GM12878 (cell line): ENCODE data around the gene UBE2J2. TPM values are rescaled to one million over a fixed set of nuclear protein-coding genes. Genes with fewer than 3 reads are reported as not detected.

Experiments
- ATAC-seq: fragments of 200-7000 bp; cut with Tn5 transposase; 3 replicates; pipeline ENCODE4 v1.9.1; 2020; ENCODE audit warnings: mild to moderate bottlenecking, moderate library complexity
- BruUV-seq: library from RNA; stranded (reverse); fragments of 400-500 nt; replicated peaks from 2 replicates; lab custom pipeline; 2021; lab: Mats Ljungman, UMichigan
- CTCF ChIA-PET: fragments of 300-600 bp; sonication (Branson Sonifier 250); formaldehyde crosslinking; extraction: SDS; loops from one replicate; lab custom pipeline; 2021; ENCODE audit warnings: inconsistent platforms; lab: Yijun Ruan, JAX
- POLR2A ChIA-PET: fragments of 350-600 bp; formaldehyde crosslinking; extraction: SDS; loops from one replicate; lab custom pipeline; 2021; ENCODE audit warnings: inconsistent platforms; lab: Charles Lee
- RAD21 ChIA-PET: fragments of 300-600 bp; sonication (Branson Sonifier 250); formaldehyde crosslinking; loops from one replicate; lab custom pipeline; 2023; ENCODE audit warnings: antibody characterized with exemption; ENCODE audit not compliant: unreplicated experiment; lab: Charles Lee
- SMC1A ChIA-PET: fragments of 300-600 bp; sonication (Branson Sonifier 250); formaldehyde crosslinking; loops from one replicate; lab custom pipeline; 2023; ENCODE audit not compliant: unreplicated experiment, uncharacterized antibody; lab: Charles Lee
- DNase-seq: peaks from one replicate; pipeline ENCODE4 v3.0.0-alpha.2; 2011; ENCODE audit warnings: low read depth, low spot score
- FAIRE-seq: peaks from 3 replicates; lab custom pipeline; 2011; peaks lifted over from hg19 to GRCh38; lab: Jason Lieb, UNC
- H2AFZ ChIP-seq: 2 replicates; pipeline ENCODE4 v1.6.0; 2011; ENCODE audit warnings: low read depth, low read length, control low read depth; ENCODE audit not compliant: control insufficient read depth
- H3K27ac ChIP-seq: 2 replicates; pipeline ENCODE4 v1.5.1; 2011; ENCODE audit warnings: control low read depth; ENCODE audit not compliant: control insufficient read depth, insufficient read depth
- H3K27me3 ChIP-seq, 2 experiments: replicated peaks in 1 of 2; 2 replicates each; pipeline versions ENCODE4 v1.6.0 to v1.6.1; 2011; ENCODE audit warnings: low read length in 1 of 2; ENCODE audit not compliant: control insufficient read depth in 2 of 2, insufficient read depth in 2 of 2
- H3K36me3 ChIP-seq, 2 experiments: 2 replicates each; pipeline ENCODE4 v1.5.1; 2011; ENCODE audit warnings: low read length in 1 of 2; ENCODE audit not compliant: control insufficient read depth in 2 of 2, insufficient read depth in 2 of 2
- H3K4me1 ChIP-seq: 2 replicates; pipeline ENCODE4 v1.6.1; 2011; ENCODE audit warnings: mild to moderate bottlenecking, low read length, moderate library complexity, mixed read lengths; ENCODE audit not compliant: control insufficient read depth, insufficient read depth
- H3K4me2 ChIP-seq: 2 replicates; pipeline ENCODE4 v1.6.0; 2011; ENCODE audit warnings: control low read depth; ENCODE audit not compliant: control insufficient read depth, insufficient read depth
- H3K4me3 ChIP-seq: fragments of 200-600 bp; sonication (generic); 2 replicates; pipeline ENCODE4 v1.5.1; 2016
- H3K79me2 ChIP-seq: 2 replicates; pipeline ENCODE4 v1.6.0; 2011; ENCODE audit warnings: low read length; ENCODE audit not compliant: control insufficient read depth, insufficient read depth
- H3K9ac ChIP-seq: 2 replicates; pipeline ENCODE4 v1.8.0; 2011; ENCODE audit warnings: low read length, control low read depth, mixed read lengths; ENCODE audit not compliant: control insufficient read depth, insufficient read depth
- H3K9me3 ChIP-seq: replicated peaks from 3 replicates; pipeline ENCODE4 v1.5.1; 2011; ENCODE audit warnings: mild to moderate bottlenecking, low read length; ENCODE audit not compliant: control insufficient read depth, insufficient read depth
- H4K20me1 ChIP-seq: 2 replicates; pipeline ENCODE4 v1.6.0; 2011; ENCODE audit not compliant: control insufficient read depth, insufficient read depth
- ATF7 ChIP-seq: fragments of 450-650 bp; IDR thresholded peaks from 2 replicates; pipeline ENCODE4 v1.6.1; 2016; ENCODE audit warnings: low read depth, mild to moderate bottlenecking
- POU2F2 ChIP-seq: IDR thresholded peaks from 3 replicates; pipeline ENCODE4 v1.6.1; 2011; ENCODE audit warnings: low read depth, mild to moderate bottlenecking, low read length, borderline replicate concordance
- ZSCAN29 ChIP-seq: fragments of 450-650 bp; IDR thresholded peaks from 2 replicates; pipeline ENCODE4 v1.6.1; 2017; ENCODE audit warnings: mild to moderate bottlenecking, moderate library complexity
- WGBS: methylation state at CpG from one replicate; pipeline ENCODE4 v1.1.6; 2016; ENCODE audit warnings: low lambda C conversion rate; ENCODE audit not compliant: insufficient replicate concordance, insufficient coverage; ENCODE audit errors: missing lambda C conversion rate; 5-methylcytosine and 5-hydroxymethylcytosine counted together
- in situ Hi-C: fragments of 300-500 bp; cut with MboI; formaldehyde crosslinking; loops from 9 replicates; pipeline ENCODE4 v1.14.3; 2018; ENCODE audit warnings: mixed read lengths
- intact Hi-C: fragments of 100-400 bp; cut with micrococcal nuclease; formaldehyde crosslinking; loops from one replicate; pipeline ENCODE4 v1.14.2; 2022; ENCODE audit not compliant: unreplicated experiment
- polyA plus RNA-seq, 11 experiments: library from polyadenylated mRNA; depleted of rRNA in 4 of 11; unstranded in 6 of 11; stranded (reverse) in 5 of 11; fragments of >200 nt; fragmentation: Nextera tagmentation in 4 of 11; fragmentation: Illumina TruSeq in 1 of 11; extraction: Ambion mirVana in 4 of 11; extraction: Trizol in 1 of 11; gene quantifications; 1 replicate in 1 of 11; 2 replicates in 10 of 11; pipeline versions ENCODE4 v1.2.1 to v1.2.3, GENCODE V29; 2011 to 2016; ENCODE audit warnings: inconsistent platforms in 2 of 11, missing spikeins in 2 of 11, low read depth in 1 of 11
- total RNA-seq, 4 experiments: library from RNA; depleted of rRNA in 3 of 4; stranded (reverse); fragments of >200 nt in 3 of 4; fragmentation: Illumina TruSeq in 1 of 4; extraction: Trizol in 1 of 4; gene quantifications; 2 replicates each; pipeline versions ENCODE4 v1.2.1 to v1.2.3, GENCODE V29; 2013 to 2021
- TF ChIP-seq, protein P1 (sequence below): fragments of 150-350 bp; IDR thresholded peaks from 2 replicates; pipeline ENCODE4 v1.6.1; 2016; ENCODE audit warnings: low read depth, low read length
- TF ChIP-seq, protein P2 (sequence below): fragments of 450-650 bp; formaldehyde crosslinking; IDR thresholded peaks from 2 replicates; pipeline ENCODE4 v1.4.0; 2022; ENCODE audit warnings: mild to moderate bottlenecking, moderate library complexity
- TF ChIP-seq, protein P3 (sequence below): IDR thresholded peaks from 2 replicates; pipeline ENCODE4 v1.6.1; 2012; ENCODE audit warnings: improper control_type of control experiment, low read depth, low read length; ENCODE audit not compliant: insufficient replicate concordance
- TF ChIP-seq, protein P4 (sequence below): fragments of 450-650 bp; IDR thresholded peaks from 2 replicates; pipeline ENCODE4 v1.6.1; 2016; ENCODE audit warnings: mild to moderate bottlenecking

The UBE2J2 gene
- total and polyA plus RNA-seq, 10 of the 15 experiments (the other 5 are each of a cell fraction or from before 2014, with no cell fraction given): 0.72 to 70.5 (median 49.2) TPM

DNA sequence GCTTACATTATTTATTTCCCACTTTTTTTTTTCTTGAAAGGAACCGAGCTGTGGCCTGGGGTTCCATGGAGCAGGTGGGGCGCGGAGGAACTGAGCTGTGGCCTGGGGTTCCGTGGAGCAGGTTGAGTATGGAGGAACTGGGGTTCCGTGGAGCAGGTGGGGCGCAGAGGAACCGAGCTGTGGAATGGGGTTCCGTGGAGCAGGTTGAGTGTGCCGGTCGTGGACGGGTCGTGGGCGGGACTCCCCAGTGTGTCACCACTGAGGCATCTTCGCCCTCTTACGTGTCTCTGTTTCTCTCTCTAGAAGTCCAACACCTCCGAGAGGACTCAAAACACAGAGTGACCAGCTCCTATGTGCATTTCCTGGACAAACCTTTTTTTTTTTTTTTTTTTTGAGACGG, 5.4 kb upstream of the UBE2J2 start:
- BruUV-seq: no TSS peak
- no peak overlapping the region for H3K4me3 ChIP-seq
- no peaks in the 10 kb centered on the region for H3K36me3 ChIP-seq
- WGBS: 67% methylated on average over 16 of the region's 17 CpGs
- H3K9ac ChIP-seq: no peak overlapping the region
- ChIA-PET RAD21 (no interaction called here), CTCF (no interaction called here)
- no peaks in the 10 kb centered on the region for H3K9me3 ChIP-seq
- no peaks in the 10 kb centered on the region for H3K27me3 ChIP-seq
- ATAC-seq: no peak
- in situ Hi-C loops: no loop called here
- TF ChIP-seq, protein P1, sequence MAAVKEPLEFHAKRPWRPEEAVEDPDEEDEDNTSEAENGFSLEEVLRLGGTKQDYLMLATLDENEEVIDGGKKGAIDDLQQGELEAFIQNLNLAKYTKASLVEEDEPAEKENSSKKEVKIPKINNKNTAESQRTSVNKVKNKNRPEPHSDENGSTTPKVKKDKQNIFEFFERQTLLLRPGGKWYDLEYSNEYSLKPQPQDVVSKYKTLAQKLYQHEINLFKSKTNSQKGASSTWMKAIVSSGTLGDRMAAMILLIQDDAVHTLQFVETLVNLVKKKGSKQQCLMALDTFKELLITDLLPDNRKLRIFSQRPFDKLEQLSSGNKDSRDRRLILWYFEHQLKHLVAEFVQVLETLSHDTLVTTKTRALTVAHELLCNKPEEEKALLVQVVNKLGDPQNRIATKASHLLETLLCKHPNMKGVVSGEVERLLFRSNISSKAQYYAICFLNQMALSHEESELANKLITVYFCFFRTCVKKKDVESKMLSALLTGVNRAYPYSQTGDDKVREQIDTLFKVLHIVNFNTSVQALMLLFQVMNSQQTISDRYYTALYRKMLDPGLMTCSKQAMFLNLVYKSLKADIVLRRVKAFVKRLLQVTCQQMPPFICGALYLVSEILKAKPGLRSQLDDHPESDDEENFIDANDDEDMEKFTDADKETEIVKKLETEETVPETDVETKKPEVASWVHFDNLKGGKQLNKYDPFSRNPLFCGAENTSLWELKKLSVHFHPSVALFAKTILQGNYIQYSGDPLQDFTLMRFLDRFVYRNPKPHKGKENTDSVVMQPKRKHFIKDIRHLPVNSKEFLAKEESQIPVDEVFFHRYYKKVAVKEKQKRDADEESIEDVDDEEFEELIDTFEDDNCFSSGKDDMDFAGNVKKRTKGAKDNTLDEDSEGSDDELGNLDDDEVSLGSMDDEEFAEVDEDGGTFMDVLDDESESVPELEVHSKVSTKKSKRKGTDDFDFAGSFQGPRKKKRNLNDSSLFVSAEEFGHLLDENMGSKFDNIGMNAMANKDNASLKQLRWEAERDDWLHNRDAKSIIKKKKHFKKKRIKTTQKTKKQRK: no peak
- TF ChIP-seq POU2F2 (no peak), ZSCAN29 (no peak), ATF7 (no peak)
- TF ChIP-seq, protein P2, sequence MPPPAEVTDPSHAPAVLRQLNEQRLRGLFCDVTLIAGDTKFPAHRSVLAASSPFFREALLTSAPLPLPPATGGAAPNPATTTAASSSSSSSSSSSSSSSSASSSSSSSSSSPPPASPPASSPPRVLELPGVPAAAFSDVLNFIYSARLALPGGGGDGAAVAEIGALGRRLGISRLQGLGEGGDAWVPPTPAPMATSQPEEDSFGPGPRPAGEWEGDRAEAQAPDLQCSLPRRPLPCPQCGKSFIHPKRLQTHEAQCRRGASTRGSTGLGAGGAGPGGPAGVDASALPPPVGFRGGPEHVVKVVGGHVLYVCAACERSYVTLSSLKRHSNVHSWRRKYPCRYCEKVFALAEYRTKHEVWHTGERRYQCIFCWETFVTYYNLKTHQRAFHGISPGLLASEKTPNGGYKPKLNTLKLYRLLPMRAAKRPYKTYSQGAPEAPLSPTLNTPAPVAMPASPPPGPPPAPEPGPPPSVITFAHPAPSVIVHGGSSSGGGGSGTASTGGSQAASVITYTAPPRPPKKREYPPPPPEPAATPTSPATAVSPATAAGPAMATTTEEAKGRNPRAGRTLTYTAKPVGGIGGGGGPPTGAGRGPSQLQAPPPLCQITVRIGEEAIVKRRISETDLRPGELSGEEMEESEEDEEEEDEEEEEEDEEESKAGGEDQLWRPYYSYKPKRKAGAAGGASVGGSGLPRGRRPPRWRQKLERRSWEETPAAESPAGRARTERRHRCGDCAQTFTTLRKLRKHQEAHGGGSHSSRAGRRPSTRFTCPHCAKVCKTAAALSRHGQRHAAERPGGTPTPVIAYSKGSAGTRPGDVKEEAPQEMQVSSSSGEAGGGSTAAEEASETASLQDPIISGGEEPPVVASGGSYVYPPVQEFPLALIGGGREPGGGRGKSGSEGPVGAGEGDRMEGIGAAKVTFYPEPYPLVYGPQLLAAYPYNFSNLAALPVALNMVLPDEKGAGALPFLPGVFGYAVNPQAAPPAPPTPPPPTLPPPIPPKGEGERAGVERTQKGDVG (CRISPR knock-in tag): no peak
- TF ChIP-seq, protein P3, sequence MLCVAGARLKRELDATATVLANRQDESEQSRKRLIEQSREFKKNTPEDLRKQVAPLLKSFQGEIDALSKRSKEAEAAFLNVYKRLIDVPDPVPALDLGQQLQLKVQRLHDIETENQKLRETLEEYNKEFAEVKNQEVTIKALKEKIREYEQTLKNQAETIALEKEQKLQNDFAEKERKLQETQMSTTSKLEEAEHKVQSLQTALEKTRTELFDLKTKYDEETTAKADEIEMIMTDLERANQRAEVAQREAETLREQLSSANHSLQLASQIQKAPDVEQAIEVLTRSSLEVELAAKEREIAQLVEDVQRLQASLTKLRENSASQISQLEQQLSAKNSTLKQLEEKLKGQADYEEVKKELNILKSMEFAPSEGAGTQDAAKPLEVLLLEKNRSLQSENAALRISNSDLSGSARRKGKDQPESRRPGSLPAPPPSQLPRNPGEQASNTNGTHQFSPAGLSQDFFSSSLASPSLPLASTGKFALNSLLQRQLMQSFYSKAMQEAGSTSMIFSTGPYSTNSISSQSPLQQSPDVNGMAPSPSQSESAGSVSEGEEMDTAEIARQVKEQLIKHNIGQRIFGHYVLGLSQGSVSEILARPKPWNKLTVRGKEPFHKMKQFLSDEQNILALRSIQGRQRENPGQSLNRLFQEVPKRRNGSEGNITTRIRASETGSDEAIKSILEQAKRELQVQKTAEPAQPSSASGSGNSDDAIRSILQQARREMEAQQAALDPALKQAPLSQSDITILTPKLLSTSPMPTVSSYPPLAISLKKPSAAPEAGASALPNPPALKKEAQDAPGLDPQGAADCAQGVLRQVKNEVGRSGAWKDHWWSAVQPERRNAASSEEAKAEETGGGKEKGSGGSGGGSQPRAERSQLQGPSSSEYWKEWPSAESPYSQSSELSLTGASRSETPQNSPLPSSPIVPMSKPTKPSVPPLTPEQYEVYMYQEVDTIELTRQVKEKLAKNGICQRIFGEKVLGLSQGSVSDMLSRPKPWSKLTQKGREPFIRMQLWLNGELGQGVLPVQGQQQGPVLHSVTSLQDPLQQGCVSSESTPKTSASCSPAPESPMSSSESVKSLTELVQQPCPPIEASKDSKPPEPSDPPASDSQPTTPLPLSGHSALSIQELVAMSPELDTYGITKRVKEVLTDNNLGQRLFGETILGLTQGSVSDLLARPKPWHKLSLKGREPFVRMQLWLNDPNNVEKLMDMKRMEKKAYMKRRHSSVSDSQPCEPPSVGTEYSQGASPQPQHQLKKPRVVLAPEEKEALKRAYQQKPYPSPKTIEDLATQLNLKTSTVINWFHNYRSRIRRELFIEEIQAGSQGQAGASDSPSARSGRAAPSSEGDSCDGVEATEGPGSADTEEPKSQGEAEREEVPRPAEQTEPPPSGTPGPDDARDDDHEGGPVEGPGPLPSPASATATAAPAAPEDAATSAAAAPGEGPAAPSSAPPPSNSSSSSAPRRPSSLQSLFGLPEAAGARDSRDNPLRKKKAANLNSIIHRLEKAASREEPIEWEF: no peak
- TF ChIP-seq, protein P4, sequence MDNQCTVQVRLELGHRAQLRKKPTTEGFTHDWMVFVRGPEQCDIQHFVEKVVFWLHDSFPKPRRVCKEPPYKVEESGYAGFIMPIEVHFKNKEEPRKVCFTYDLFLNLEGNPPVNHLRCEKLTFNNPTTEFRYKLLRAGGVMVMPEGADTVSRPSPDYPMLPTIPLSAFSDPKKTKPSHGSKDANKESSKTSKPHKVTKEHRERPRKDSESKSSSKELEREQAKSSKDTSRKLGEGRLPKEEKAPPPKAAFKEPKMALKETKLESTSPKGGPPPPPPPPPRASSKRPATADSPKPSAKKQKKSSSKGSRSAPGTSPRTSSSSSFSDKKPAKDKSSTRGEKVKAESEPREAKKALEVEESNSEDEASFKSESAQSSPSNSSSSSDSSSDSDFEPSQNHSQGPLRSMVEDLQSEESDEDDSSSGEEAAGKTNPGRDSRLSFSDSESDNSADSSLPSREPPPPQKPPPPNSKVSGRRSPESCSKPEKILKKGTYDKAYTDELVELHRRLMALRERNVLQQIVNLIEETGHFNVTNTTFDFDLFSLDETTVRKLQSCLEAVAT: no peak
- TF ChIP-seq, all 136 proteins: peak for 0
- intact Hi-C loops: no loop called here
- SMC1A ChIA-PET: no interaction called here
- no peaks in the 10 kb centered on the region for H3K79me2 ChIP-seq
- no peak for FAIRE-seq
- no peaks in the 10 kb centered on the region for H4K20me1 ChIP-seq
- H3K27ac ChIP-seq: no peak overlapping the region
- no peak overlapping the region for H2AFZ ChIP-seq
- peaks cover 3% of the 10 kb centered on the region for H3K4me1 ChIP-seq
- no peak overlapping the region for H3K4me2 ChIP-seq
- POLR2A ChIA-PET: interaction anchor here (0.7 kb wide), 1 partner anchor 93 kb away, joined by 3 read pairs; no protein-coding TSS in a partner anchor
- DNase-seq: no peak
